Measurements from ENCODE around the gene IRF7. TPM values are rescaled to one million over a fixed set of nuclear protein-coding genes. Genes with fewer than 3 reads are reported as not detected.

Gene IRF7
- total RNA-seq, 1 donor from 2014 or later = 75.4 TPM

DNA sequence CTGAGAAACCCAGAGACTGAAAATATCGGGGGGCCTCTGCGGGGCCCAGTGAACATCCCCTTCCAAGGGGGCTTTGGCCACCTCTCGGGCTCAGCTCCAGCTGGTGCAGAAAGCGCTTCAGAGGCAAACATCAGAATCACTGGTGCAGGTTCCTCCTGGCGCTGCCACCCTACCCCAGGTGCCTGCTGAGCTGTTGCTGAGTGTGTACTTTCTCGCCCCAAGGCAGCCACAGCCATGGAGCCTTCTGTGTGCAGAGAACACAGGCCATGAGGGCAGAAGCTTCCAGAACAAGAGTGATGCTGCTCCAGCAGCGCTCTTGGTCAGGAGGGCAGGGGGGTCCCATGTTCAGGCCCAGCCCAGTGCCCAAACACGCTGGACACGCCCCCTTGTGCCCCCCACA is 27.6 kb upstream of the IRF7 start:
- no peaks in the 10 kb centered on the region for H3K36me3 ChIP-seq (ENCODE audit: insufficient read depth, low read length)
- peaks cover 2% of the 10 kb centered on the region for H3K27me3 ChIP-seq (ENCODE audit: insufficient read depth, low read length)
- no peak for DNase-seq (ENCODE audit: low read depth)
- peaks cover 24% of the 10 kb centered on the region for H4K20me1 ChIP-seq (ENCODE audit: insufficient read depth, low read length)
- no peak overlapping the region for H3K27ac ChIP-seq (ENCODE audit: low read depth, low read length)
- no peaks in the 10 kb centered on the region for H3K79me2 ChIP-seq (ENCODE audit: insufficient read depth, low read length)
- peaks cover 6% of the 10 kb centered on the region for H3K4me1 Mint-ChIP-seq (ENCODE audit: low read depth, unreplicated experiment)
- H2AFZ ChIP-seq (ENCODE audit: low read depth, low read length) = no peak overlapping the region
- no peak for TF ChIP-seq EZH2 (IDR thresholded peaks at IDR 0.05; ENCODE audit: insufficient read depth, low read length)
- TF ChIP-seq, protein P1, sequence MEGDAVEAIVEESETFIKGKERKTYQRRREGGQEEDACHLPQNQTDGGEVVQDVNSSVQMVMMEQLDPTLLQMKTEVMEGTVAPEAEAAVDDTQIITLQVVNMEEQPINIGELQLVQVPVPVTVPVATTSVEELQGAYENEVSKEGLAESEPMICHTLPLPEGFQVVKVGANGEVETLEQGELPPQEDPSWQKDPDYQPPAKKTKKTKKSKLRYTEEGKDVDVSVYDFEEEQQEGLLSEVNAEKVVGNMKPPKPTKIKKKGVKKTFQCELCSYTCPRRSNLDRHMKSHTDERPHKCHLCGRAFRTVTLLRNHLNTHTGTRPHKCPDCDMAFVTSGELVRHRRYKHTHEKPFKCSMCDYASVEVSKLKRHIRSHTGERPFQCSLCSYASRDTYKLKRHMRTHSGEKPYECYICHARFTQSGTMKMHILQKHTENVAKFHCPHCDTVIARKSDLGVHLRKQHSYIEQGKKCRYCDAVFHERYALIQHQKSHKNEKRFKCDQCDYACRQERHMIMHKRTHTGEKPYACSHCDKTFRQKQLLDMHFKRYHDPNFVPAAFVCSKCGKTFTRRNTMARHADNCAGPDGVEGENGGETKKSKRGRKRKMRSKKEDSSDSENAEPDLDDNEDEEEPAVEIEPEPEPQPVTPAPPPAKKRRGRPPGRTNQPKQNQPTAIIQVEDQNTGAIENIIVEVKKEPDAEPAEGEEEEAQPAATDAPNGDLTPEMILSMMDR (IDR thresholded peaks at IDR 0.05; ENCODE audit: insufficient read depth, low read depth, low read length) = no peak
- FAIRE-seq = no peak
- H3K9me3 ChIP-seq (ENCODE audit: insufficient read depth, low read depth, low read length) = no peaks in the 10 kb centered on the region
- H3K27me3 Mint-ChIP-seq (ENCODE audit: low read depth, unreplicated experiment) = no peaks in the 10 kb centered on the region
- H3K4me3 ChIP-seq (ENCODE audit: insufficient read depth, low read depth, low read length) = no peak overlapping the region
- no peak overlapping the region for H3K4me2 ChIP-seq (ENCODE audit: low read length)
- no peak overlapping the region for H3K27ac Mint-ChIP-seq (ENCODE audit: unreplicated experiment)
- no peak overlapping the region for H3K9ac ChIP-seq (ENCODE audit: low read length)
- H3K36me3 Mint-ChIP-seq (ENCODE audit: low read depth, unreplicated experiment) = peaks cover 7% of the 10 kb centered on the region
- H3K9me3 Mint-ChIP-seq (ENCODE audit: unreplicated experiment) = no peaks in the 10 kb centered on the region
- no peak overlapping the region for H3K4me3 Mint-ChIP-seq (ENCODE audit: unreplicated experiment)
- peaks cover 8% of the 10 kb centered on the region for H3K4me1 ChIP-seq (ENCODE audit: insufficient read depth, low read length)

DNA sequence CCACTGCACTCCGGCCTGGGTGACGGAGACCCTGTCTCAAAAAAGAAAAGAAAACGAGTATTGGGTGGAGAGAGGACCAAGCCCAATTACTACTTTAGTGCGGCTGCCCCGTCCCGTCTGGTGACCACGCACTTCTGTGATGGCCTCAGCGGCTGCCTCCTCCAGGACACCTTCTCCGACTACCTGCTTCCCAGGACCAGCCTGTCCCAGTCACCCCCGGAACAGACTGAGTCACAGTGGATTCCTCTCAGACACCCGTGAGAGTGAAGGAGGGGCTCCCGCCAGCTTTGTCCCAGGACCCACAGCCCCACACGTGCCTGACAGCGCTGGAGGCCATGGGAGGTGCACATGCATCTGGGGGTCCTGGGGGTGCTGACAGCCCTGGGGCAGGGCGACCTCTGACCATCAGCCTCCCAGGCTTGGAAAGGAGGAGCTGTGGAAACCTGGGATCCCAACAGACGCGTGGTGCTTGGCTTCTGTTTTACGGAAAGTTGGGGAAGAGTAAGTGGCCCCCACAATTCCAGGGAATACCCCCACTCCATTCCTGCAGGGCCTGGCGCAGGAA is 26.1 kb upstream of the IRF7 start:
- peaks cover 6% of the 10 kb centered on the region for H3K4me1 Mint-ChIP-seq (ENCODE audit: low read depth, unreplicated experiment)
- Histone ChIP-seq H3K27me3 (ENCODE audit: insufficient read depth, low read length) (peaks cover 12% of the 10 kb centered on the region), H4K20me1 (ENCODE audit: insufficient read depth, low read length) (peaks cover 35% of the 10 kb centered on the region), H3K4me1 (ENCODE audit: insufficient read depth, low read length) (peaks cover 11% of the 10 kb centered on the region), H3K4me3 (ENCODE audit: insufficient read depth, low read depth, low read length) (no peak overlapping the region), H3K36me3 (ENCODE audit: insufficient read depth, low read length) (no peaks in the 10 kb centered on the region), H3K4me2 (ENCODE audit: low read length) (no peak overlapping the region), H2AFZ (ENCODE audit: low read depth, low read length) (no peak overlapping the region), H3K9ac (ENCODE audit: low read length) (no peak overlapping the region), H3K9me3 (ENCODE audit: insufficient read depth, low read depth, low read length) (no peaks in the 10 kb centered on the region), H3K27ac (ENCODE audit: low read depth, low read length) (no peak overlapping the region), H3K79me2 (ENCODE audit: insufficient read depth, low read length) (no peaks in the 10 kb centered on the region)
- DNase-seq (ENCODE audit: low read depth) (no peak), FAIRE-seq (no peak)
- peaks cover 2% of the 10 kb centered on the region for H3K27me3 Mint-ChIP-seq (ENCODE audit: low read depth, unreplicated experiment)
- H3K27ac Mint-ChIP-seq (ENCODE audit: unreplicated experiment) = no peak overlapping the region
- no peaks in the 10 kb centered on the region for H3K9me3 Mint-ChIP-seq (ENCODE audit: unreplicated experiment)
- TF ChIP-seq, protein P1 (IDR thresholded peaks at IDR 0.05; ENCODE audit: insufficient read depth, low read depth, low read length) = no peak
- TF ChIP-seq EZH2 (IDR thresholded peaks at IDR 0.05; ENCODE audit: insufficient read depth, low read length) = no peak
- no peak overlapping the region for H3K4me3 Mint-ChIP-seq (ENCODE audit: unreplicated experiment)
- peaks cover 4% of the 10 kb centered on the region for H3K36me3 Mint-ChIP-seq (ENCODE audit: low read depth, unreplicated experiment)

DNA sequence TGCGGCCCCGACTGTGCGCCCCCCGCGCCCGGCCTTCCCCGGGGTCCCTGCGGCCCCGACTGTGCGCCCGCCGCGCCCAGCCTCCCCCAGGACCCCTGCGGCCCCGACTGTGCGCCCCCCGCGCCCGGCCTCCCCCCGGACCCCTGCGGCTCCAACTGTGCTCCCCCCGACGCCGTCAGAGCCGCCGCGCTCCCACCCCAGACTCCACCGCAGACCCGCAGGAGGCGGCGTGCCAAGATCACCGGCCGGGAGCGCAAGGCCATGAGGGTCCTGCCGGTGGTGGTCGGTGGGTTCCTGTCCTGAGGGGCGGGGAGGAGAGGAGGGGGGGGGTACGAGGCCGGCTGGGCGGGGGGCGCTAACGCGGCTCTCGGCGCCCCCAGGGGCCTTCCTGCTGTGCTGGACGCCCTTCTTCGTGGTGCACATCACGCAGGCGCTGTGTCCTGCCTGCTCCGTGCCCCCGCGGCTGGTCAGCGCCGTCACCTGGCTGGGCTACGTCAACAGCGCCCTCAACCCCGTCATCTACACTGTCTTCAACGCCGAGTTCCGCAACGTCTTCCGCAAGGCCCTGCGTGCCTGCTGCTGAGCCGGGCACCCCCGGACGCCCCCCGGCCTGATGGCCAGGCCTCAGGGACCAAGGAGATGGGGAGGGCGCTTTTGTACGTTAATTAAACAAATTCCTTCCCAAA is 24.4 kb upstream of the IRF7 start:
- Mint-ChIP-seq H3K36me3 (ENCODE audit: low read depth, unreplicated experiment) (peaks cover 4% of the 10 kb centered on the region), H3K9me3 (ENCODE audit: unreplicated experiment) (no peaks in the 10 kb centered on the region), H3K27me3 (ENCODE audit: low read depth, unreplicated experiment) (peaks cover 2% of the 10 kb centered on the region), H3K27ac (ENCODE audit: unreplicated experiment) (peak overlapping the region; percentile 66), H3K4me3 (ENCODE audit: unreplicated experiment) (no peak overlapping the region), H3K4me1 (ENCODE audit: low read depth, unreplicated experiment) (peaks cover 6% of the 10 kb centered on the region)
- FAIRE-seq (no peak), DNase-seq (ENCODE audit: low read depth) (no peak)
- Histone ChIP-seq H3K27ac (ENCODE audit: low read depth, low read length) (no peak overlapping the region), H3K4me1 (ENCODE audit: insufficient read depth, low read length) (peaks cover 11% of the 10 kb centered on the region), H3K79me2 (ENCODE audit: insufficient read depth, low read length) (no peaks in the 10 kb centered on the region), H3K9me3 (ENCODE audit: insufficient read depth, low read depth, low read length) (no peaks in the 10 kb centered on the region), H3K36me3 (ENCODE audit: insufficient read depth, low read length) (no peaks in the 10 kb centered on the region), H4K20me1 (ENCODE audit: insufficient read depth, low read length) (peaks cover 44% of the 10 kb centered on the region), H3K4me2 (ENCODE audit: low read length) (no peak overlapping the region), H3K9ac (ENCODE audit: low read length) (no peak overlapping the region), H3K27me3 (ENCODE audit: insufficient read depth, low read length) (peaks cover 14% of the 10 kb centered on the region), H2AFZ (ENCODE audit: low read depth, low read length) (no peak overlapping the region), H3K4me3 (ENCODE audit: insufficient read depth, low read depth, low read length) (no peak overlapping the region)
- TF ChIP-seq, protein P1 (IDR thresholded peaks at IDR 0.05; ENCODE audit: insufficient read depth, low read depth, low read length) = no peak

All from astrocyte (in vitro differentiated cells and primary cell).